Non-pigmented ciliary epithelial cell (primary cell): Measurements from ENCODE around the gene UQCC5.
A peak's percentile ranks its signal among the peaks of the same experiment; 100 is the strongest.

Experiments
- DNase-seq: peaks from one replicate; pipeline ENCODE4 v3.0.0-alpha.2; 2010; ENCODE audit warnings: low read depth

The UQCC5 gene

GRCh38 chr3:52536369-52537164 is at the start of gene UQCC5:
UQCC5 (plus strand) TSS chr3:52536605; CDS start chr3:52536756, 151 bp downstream.
- DNase-seq, result peak; percentile 91

GRCh38 chr3:52487050-52487787 is 49.2 kb upstream of the UQCC5 start:
- DNase-seq, result no peak

- no peak for DNase-seq
These were observed 48.4 kb upstream of the UQCC5 start for GRCh38 chr3:52487788-52488691.

- DNase-seq, result no peak
These were observed 47.7 kb upstream of the UQCC5 start for GRCh38 chr3:52488746-52489145.

- DNase-seq, result no peak
These were observed 47.0 kb upstream of the UQCC5 start for GRCh38 chr3:52489453-52489852.

GRCh38 chr3:52490035-52490938 is 46.1 kb upstream of the UQCC5 start:
- DNase-seq, result no peak

- DNase-seq, result no peak
These were observed 45.4 kb upstream of the UQCC5 start for GRCh38 chr3:52490939-52491526.

GRCh38 chr3:52492059-52492458 is 44.3 kb upstream of the UQCC5 start:
- DNase-seq, result no peak

- no peak for DNase-seq
These were observed 43.0 kb upstream of the UQCC5 start for GRCh38 chr3:52493232-52494017.

- no peak for DNase-seq
These were observed 42.0 kb upstream of the UQCC5 start for GRCh38 chr3:52494445-52494844.

GRCh38 chr3:52494886-52495495 is 41.4 kb upstream of the UQCC5 start, which contains the start of gene STAB1:
STAB1 (plus strand) TSS chr3:52495338; CDS start chr3:52495414, 76 bp downstream.
- no peak for DNase-seq

- no peak for DNase-seq
These were observed 40.4 kb upstream of the UQCC5 start for GRCh38 chr3:52495777-52496602.

- no peak for DNase-seq
These were observed 38.0 kb upstream of the UQCC5 start for GRCh38 chr3:52498137-52499054.

- DNase-seq, result no peak
These were observed 35.4 kb upstream of the UQCC5 start for GRCh38 chr3:52501046-52501445.

- DNase-seq, result no peak
These were observed 34.4 kb upstream of the UQCC5 start for GRCh38 chr3:52502001-52502400.

- no peak for DNase-seq
These were observed 33.5 kb upstream of the UQCC5 start for GRCh38 chr3:52502808-52503350.

- no peak for DNase-seq
These were observed 32.5 kb upstream of the UQCC5 start for GRCh38 chr3:52503788-52504424.
